WTC11 (cell line): ENCODE data around the gene TP53BP1. TPM values are rescaled to one million over a fixed set of nuclear protein-coding genes. Genes with fewer than 3 reads are reported as not detected.

Experiments used
- ATAC-seq: fragments of 200-7000 bp; cut with Tn5 transposase; 2 replicates; pipeline ENCODE4 v1.10.0; 2021; ENCODE audit warnings: mild to moderate bottlenecking, moderate library complexity
- CTCF ChIA-PET: fragments of 300-600 bp; sonication (Branson Sonifier 250); formaldehyde crosslinking; loops from one replicate; lab custom pipeline; 2021; ENCODE audit warnings: antibody characterized with exemption; lab: Charles Lee
- POLR2A ChIA-PET: fragments of 350-600 bp; sonication (Branson Sonifier 250); formaldehyde crosslinking; loops from one replicate; lab custom pipeline; 2021; ENCODE audit warnings: antibody characterized with exemption; lab: Charles Lee
- DNase-seq: peaks from one replicate; pipeline ENCODE4 v3.0.0; 2021; ENCODE audit warnings: low spot score
- H3K27ac Mint-ChIP-seq: 2 replicates; pipeline ENCODE4 v1.8.0; 2021; ENCODE audit warnings: mixed read lengths
- H3K27me3 Mint-ChIP-seq: 2 replicates; pipeline ENCODE4 v1.8.0; 2021; ENCODE audit warnings: low read depth, mild to moderate bottlenecking, moderate library complexity, mixed read lengths
- H3K36me3 Mint-ChIP-seq: 2 replicates; pipeline ENCODE4 v1.8.0; 2021; ENCODE audit warnings: mixed read lengths
- H3K4me1 Mint-ChIP-seq: 2 replicates; pipeline ENCODE4 v1.8.0; 2022; ENCODE audit warnings: mixed read lengths
- H3K4me3 Mint-ChIP-seq: 2 replicates; pipeline ENCODE4 v1.8.0; 2021; ENCODE audit warnings: mild to moderate bottlenecking, moderate library complexity, mixed read lengths
- H3K9me3 Mint-ChIP-seq: 2 replicates; pipeline ENCODE4 v1.8.0; 2021; ENCODE audit warnings: mixed read lengths
- ATF6 ChIP-seq: sonication (generic); formaldehyde crosslinking; IDR thresholded peaks from 2 replicates; pipeline ENCODE4 v1.8.1; 2023; ENCODE audit warnings: mild to moderate bottlenecking, missing genetic modification reagents
- CBFB ChIP-seq: sonication (generic); formaldehyde crosslinking; IDR thresholded peaks from 2 replicates; pipeline ENCODE4 v1.8.1; 2022; ENCODE audit warnings: mild to moderate bottlenecking, low read depth, missing genetic modification reagents
- CREM ChIP-seq: sonication (generic); formaldehyde crosslinking; IDR thresholded peaks from 2 replicates; pipeline ENCODE4 v1.8.1; 2022; ENCODE audit warnings: mild to moderate bottlenecking, missing genetic modification reagents, moderate library complexity
- ESRRA ChIP-seq: sonication (generic); formaldehyde crosslinking; IDR thresholded peaks from 2 replicates; pipeline ENCODE4 v1.8.1; 2022; ENCODE audit warnings: mild to moderate bottlenecking, missing genetic modification reagents, borderline replicate concordance
- FOXJ3 ChIP-seq: sonication (generic); formaldehyde crosslinking; IDR thresholded peaks from 2 replicates; pipeline ENCODE4 v1.9.0; 2021; ENCODE audit warnings: missing genetic modification reagents, mild to moderate bottlenecking, borderline replicate concordance
- FOXK1 ChIP-seq: sonication (generic); formaldehyde crosslinking; IDR thresholded peaks from 2 replicates; pipeline ENCODE4 v1.8.0; 2022; ENCODE audit warnings: mild to moderate bottlenecking, moderate library complexity, missing genetic modification reagents
- GTF2I ChIP-seq: fragments of 250-450 bp; sonication (Bioruptor Pico); conservative IDR thresholded peaks from 2 replicates; pipeline ENCODE4 v1.4.0; 2021; ENCODE audit warnings: mild to moderate bottlenecking
- HMGA2 ChIP-seq: fragments of 250-450 bp; sonication (Bioruptor Pico); IDR thresholded peaks from 2 replicates; pipeline ENCODE4 v1.4.0; 2021; ENCODE audit warnings: mild to moderate bottlenecking, moderate library complexity
- MXD4 ChIP-seq: fragments of 250-450 bp; sonication (Bioruptor Pico); IDR thresholded peaks from 2 replicates; pipeline ENCODE4 v1.8.0; 2021; ENCODE audit warnings: mild to moderate bottlenecking, moderate library complexity, borderline replicate concordance
- NFYB ChIP-seq: sonication (generic); formaldehyde crosslinking; conservative IDR thresholded peaks from 2 replicates; pipeline ENCODE4 v1.8.0; 2022; ENCODE audit warnings: low read depth, missing genetic modification reagents
- OVOL2 ChIP-seq: fragments of 250-450 bp; sonication (Bioruptor Pico); IDR thresholded peaks from 2 replicates; pipeline ENCODE4 v1.9.0; 2021; ENCODE audit warnings: mild to moderate bottlenecking, borderline replicate concordance
- SOX15 ChIP-seq: fragments of 250-450 bp; sonication (Bioruptor Pico); IDR thresholded peaks from 2 replicates; pipeline ENCODE4 v1.9.0; 2021; ENCODE audit warnings: mild to moderate bottlenecking
- TEAD4 ChIP-seq: sonication (generic); formaldehyde crosslinking; IDR thresholded peaks from 2 replicates; pipeline ENCODE4 v1.8.0; 2022; ENCODE audit warnings: mild to moderate bottlenecking, missing genetic modification reagents
- ZNF281 ChIP-seq: sonication (generic); formaldehyde crosslinking; IDR thresholded peaks from 2 replicates; pipeline ENCODE4 v1.8.0; 2023; ENCODE audit warnings: mild to moderate bottlenecking, missing genetic modification reagents
- ZNF423 ChIP-seq: fragments of 250-450 bp; sonication (Bioruptor Pico); IDR thresholded peaks from 2 replicates; pipeline ENCODE4 v2.1.2; 2022; ENCODE audit warnings: mild to moderate bottlenecking, moderate library complexity
- ZSCAN18 ChIP-seq: fragments of 250-450 bp; sonication (Bioruptor Pico); IDR thresholded peaks from 2 replicates; pipeline ENCODE4 v2.1.2; 2022; ENCODE audit warnings: mild to moderate bottlenecking, moderate library complexity
- total RNA-seq: library from RNA; stranded (reverse); gene quantifications from 3 replicates; pipeline ENCODE4 v1.2.3, GENCODE V29; 2021
- TF ChIP-seq, protein P1 (sequence below): sonication (generic); formaldehyde crosslinking; conservative IDR thresholded peaks from 2 replicates; pipeline ENCODE4 v1.8.1; 2022; ENCODE audit warnings: mild to moderate bottlenecking, missing genetic modification reagents
- TF ChIP-seq, protein P2 (sequence below): sonication (generic); formaldehyde crosslinking; IDR thresholded peaks from 2 replicates; pipeline ENCODE4 v1.8.1; 2022; ENCODE audit warnings: mild to moderate bottlenecking, moderate library complexity, missing genetic modification reagents
- TF ChIP-seq, protein P3 (sequence below): sonication (generic); formaldehyde crosslinking; IDR thresholded peaks from 2 replicates; pipeline ENCODE4 v1.8.1; 2022; ENCODE audit warnings: mild to moderate bottlenecking, missing genetic modification reagents, moderate library complexity, borderline replicate concordance

The TP53BP1 gene
- total RNA-seq, 1 experiment from 2014 or later, result 67.1 TPM

GRCh38 chr15:43420876-43421275 is 72.1 kb downstream of the TP53BP1 start:
- Mint-ChIP-seq H3K27ac (no peak overlapping the region), H3K4me3 (no peak overlapping the region), H3K4me1 (no peaks in the 10 kb centered on the region), H3K9me3 (no peaks in the 10 kb centered on the region), H3K27me3 (no peaks in the 10 kb centered on the region; the same call in 1 of the 2 replicates), H3K36me3 (peaks cover 60% of the 10 kb centered on the region)
- ATAC-seq (no peak), DNase-seq (no peak)
- ChIA-PET CTCF (interaction anchor here (1.5 kb wide), 1 partner anchor 45 kb away, joined by 3 read pairs; no protein-coding TSS in a partner anchor), POLR2A (no interaction called here)
- TF ChIP-seq MXD4, result no peak
- no peak for TF ChIP-seq CREM (CRISPR knock-in tag)
- no peak for TF ChIP-seq ZSCAN18 (CRISPR knock-in tag)
- no peak for TF ChIP-seq FOXK1 (CRISPR knock-in tag)
- no peak for TF ChIP-seq ZNF423 (CRISPR knock-in tag)
- TF ChIP-seq, protein P1, sequence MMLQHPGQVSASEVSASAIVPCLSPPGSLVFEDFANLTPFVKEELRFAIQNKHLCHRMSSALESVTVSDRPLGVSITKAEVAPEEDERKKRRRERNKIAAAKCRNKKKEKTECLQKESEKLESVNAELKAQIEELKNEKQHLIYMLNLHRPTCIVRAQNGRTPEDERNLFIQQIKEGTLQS (CRISPR knock-in tag), result no peak
- TF ChIP-seq, protein P2, sequence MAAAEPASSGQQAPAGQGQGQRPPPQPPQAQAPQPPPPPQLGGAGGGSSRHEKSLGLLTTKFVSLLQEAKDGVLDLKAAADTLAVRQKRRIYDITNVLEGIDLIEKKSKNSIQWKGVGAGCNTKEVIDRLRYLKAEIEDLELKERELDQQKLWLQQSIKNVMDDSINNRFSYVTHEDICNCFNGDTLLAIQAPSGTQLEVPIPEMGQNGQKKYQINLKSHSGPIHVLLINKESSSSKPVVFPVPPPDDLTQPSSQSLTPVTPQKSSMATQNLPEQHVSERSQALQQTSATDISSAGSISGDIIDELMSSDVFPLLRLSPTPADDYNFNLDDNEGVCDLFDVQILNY (CRISPR knock-in tag), result no peak
- no peak for TF ChIP-seq SOX15 (CRISPR knock-in tag)
- no peak for TF ChIP-seq FOXJ3 (CRISPR knock-in tag)
- no peak for TF ChIP-seq CBFB
- no peak for TF ChIP-seq GTF2I (CRISPR knock-in tag)
- no peak for TF ChIP-seq TEAD4
- no peak for TF ChIP-seq ESRRA
- TF ChIP-seq ATF6, result no peak
- TF ChIP-seq, protein P3, sequence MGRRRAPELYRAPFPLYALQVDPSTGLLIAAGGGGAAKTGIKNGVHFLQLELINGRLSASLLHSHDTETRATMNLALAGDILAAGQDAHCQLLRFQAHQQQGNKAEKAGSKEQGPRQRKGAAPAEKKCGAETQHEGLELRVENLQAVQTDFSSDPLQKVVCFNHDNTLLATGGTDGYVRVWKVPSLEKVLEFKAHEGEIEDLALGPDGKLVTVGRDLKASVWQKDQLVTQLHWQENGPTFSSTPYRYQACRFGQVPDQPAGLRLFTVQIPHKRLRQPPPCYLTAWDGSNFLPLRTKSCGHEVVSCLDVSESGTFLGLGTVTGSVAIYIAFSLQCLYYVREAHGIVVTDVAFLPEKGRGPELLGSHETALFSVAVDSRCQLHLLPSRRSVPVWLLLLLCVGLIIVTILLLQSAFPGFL (CRISPR knock-in tag), result no peak
- TF ChIP-seq NFYB, result no peak
- no peak for TF ChIP-seq HMGA2 (CRISPR knock-in tag)
- TF ChIP-seq ZNF281 (CRISPR knock-in tag), result no peak

GRCh38 chr15:43420435-43420834 is 72.5 kb downstream of the TP53BP1 start:
- POLR2A ChIA-PET, result no interaction called here
- peaks cover 65% of the 10 kb centered on the region for H3K36me3 Mint-ChIP-seq
- no peaks in the 10 kb centered on the region for H3K4me1 Mint-ChIP-seq

More at GRCh38 chr15:43420435-43420834, 72.5 kb downstream of the TP53BP1 start:
- ATAC-seq (no peak), DNase-seq (no peak)
- Mint-ChIP-seq H3K4me3 (no peak overlapping the region), H3K27me3 (no peaks in the 10 kb centered on the region; the same call in 1 of the 2 replicates), H3K9me3 (no peaks in the 10 kb centered on the region), H3K27ac (no peak overlapping the region)
- CTCF ChIA-PET, result no interaction called here
- TF ChIP-seq ZNF281 (CRISPR knock-in tag) (no peak), OVOL2 (CRISPR knock-in tag) (no peak)
